IPS-NIHi7 (cell line): Measurements from ENCODE around the gene EPHA8.

ENCODE experiments used
- DNase-seq: peaks from one replicate; pipeline ENCODE4 v3.0.0; 2012; ENCODE audit warnings: mixed read lengths; ENCODE audit errors: extremely low spot score

The EPHA8 gene

GRCh38 chr1:22567197-22567596, 3.9 kb downstream of the EPHA8 start:
- DNase-seq, result no peak

- no peak for DNase-seq
These were observed 4.7 kb downstream of the EPHA8 start for GRCh38 chr1:22567994-22568393.

GRCh38 chr1:22569269-22569668, 6.0 kb downstream of the EPHA8 start:
- DNase-seq, result no peak

- DNase-seq, result no peak
These were observed 7.0 kb downstream of the EPHA8 start for GRCh38 chr1:22570140-22570909.

GRCh38 chr1:22572818-22573217, 9.5 kb downstream of the EPHA8 start:
- no peak for DNase-seq

- DNase-seq, result no peak
These were observed 9.9 kb downstream of the EPHA8 start for GRCh38 chr1:22573237-22573636.

GRCh38 chr1:22575532-22576149, 12.4 kb downstream of the EPHA8 start:
- no peak for DNase-seq

- DNase-seq, result no peak
These were observed 12.9 kb downstream of the EPHA8 start for GRCh38 chr1:22576150-22576544.

GRCh38 chr1:22576617-22577016, 13.3 kb downstream of the EPHA8 start:
- DNase-seq, result no peak

- no peak for DNase-seq
These were observed 15.6 kb downstream of the EPHA8 start for GRCh38 chr1:22578732-22579361.

- DNase-seq, result no peak
These were observed 16.4 kb downstream of the EPHA8 start for GRCh38 chr1:22579541-22580155.

GRCh38 chr1:22582661-22583635, 19.7 kb downstream of the EPHA8 start:
- DNase-seq, result no peak

- no peak for DNase-seq
These were observed 20.8 kb downstream of the EPHA8 start for GRCh38 chr1:22584001-22584562.

GRCh38 chr1:22584970-22585369, 21.7 kb downstream of the EPHA8 start:
- DNase-seq, result no peak

GRCh38 chr1:22585471-22585870, 22.2 kb downstream of the EPHA8 start:
- DNase-seq, result no peak

GRCh38 chr1:22586356-22587130, 23.3 kb downstream of the EPHA8 start:
- DNase-seq, result no peak

- no peak for DNase-seq
These were observed 24.0 kb downstream of the EPHA8 start for GRCh38 chr1:22587247-22587646.

GRCh38 chr1:22588899-22589422, 25.7 kb downstream of the EPHA8 start:
- DNase-seq, result no peak

- DNase-seq, result no peak
These were observed 28.3 kb downstream of the EPHA8 start for GRCh38 chr1:22591576-22591975.

GRCh38 chr1:22592051-22592450, 28.8 kb downstream of the EPHA8 start:
- DNase-seq, result no peak
